NB4 (cell line): Measurements from ENCODE around the gene CCSER1.

Experiments
- MYC ChIP-seq: IDR thresholded peaks from 2 replicates; pipeline ENCODE4 v1.6.1; 2011; ENCODE audit warnings: low read depth, low read length
- POLR2A ChIP-seq: IDR thresholded peaks from 2 replicates; pipeline ENCODE4 v1.6.1; 2011; ENCODE audit warnings: mild to moderate bottlenecking; ENCODE audit not compliant: insufficient read length; ENCODE audit errors: extremely low read depth
- TF ChIP-seq, protein P1 (sequence below): IDR thresholded peaks from one replicate; pipeline ENCODE4 v1.5.1; 2012; ENCODE audit warnings: low read depth, low read length
- TF ChIP-seq, protein P2 (sequence below): IDR thresholded peaks from 2 replicates; pipeline ENCODE4 v1.6.1; 2011; ENCODE audit warnings: low read depth, low read length

DNA sequence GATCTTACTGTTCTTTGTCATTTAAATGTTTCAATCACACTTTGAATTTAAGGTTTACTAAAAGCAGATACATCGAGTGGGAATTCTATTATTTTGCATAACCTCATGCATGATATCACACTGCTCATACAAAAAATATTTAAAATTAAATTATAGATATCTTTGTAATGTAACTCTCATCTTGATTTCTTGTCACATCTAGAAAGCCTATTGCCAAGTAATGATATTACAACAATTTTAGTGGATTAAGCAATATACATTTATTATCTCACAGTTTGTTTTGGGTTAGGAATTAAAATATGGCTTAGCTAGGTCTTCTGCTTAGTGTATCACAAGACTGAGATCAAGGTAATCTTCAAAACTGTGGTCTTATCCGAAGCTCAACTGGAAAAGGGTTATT lies 865.0 kb downstream of the CCSER1 start:
- TF ChIP-seq POLR2A (no peak), MYC (no peak)
- TF ChIP-seq, protein P1, sequence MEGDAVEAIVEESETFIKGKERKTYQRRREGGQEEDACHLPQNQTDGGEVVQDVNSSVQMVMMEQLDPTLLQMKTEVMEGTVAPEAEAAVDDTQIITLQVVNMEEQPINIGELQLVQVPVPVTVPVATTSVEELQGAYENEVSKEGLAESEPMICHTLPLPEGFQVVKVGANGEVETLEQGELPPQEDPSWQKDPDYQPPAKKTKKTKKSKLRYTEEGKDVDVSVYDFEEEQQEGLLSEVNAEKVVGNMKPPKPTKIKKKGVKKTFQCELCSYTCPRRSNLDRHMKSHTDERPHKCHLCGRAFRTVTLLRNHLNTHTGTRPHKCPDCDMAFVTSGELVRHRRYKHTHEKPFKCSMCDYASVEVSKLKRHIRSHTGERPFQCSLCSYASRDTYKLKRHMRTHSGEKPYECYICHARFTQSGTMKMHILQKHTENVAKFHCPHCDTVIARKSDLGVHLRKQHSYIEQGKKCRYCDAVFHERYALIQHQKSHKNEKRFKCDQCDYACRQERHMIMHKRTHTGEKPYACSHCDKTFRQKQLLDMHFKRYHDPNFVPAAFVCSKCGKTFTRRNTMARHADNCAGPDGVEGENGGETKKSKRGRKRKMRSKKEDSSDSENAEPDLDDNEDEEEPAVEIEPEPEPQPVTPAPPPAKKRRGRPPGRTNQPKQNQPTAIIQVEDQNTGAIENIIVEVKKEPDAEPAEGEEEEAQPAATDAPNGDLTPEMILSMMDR: no peak
- TF ChIP-seq, protein P2, sequence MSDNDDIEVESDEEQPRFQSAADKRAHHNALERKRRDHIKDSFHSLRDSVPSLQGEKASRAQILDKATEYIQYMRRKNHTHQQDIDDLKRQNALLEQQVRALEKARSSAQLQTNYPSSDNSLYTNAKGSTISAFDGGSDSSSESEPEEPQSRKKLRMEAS: no peak
